Inflammatory macrophage (primary cell): ENCODE results near the gene ASPA.

Experiments used
- DNase-seq, 2 donors: peaks; one replicate each; pipeline ENCODE4 v3.0.0-alpha.2; 2020 to 2022

ASPA gene

GRCh38 chr17:3535253-3535995 is 59.6 kb downstream of the ASPA start:
- DNase-seq, result peak; percentile 2 to 11

GRCh38 chr17:3536716-3537115 is 60.9 kb downstream of the ASPA start:
- no peak for DNase-seq

GRCh38 chr17:3539881-3540540 is 64.2 kb downstream of the ASPA start:
- no peak for DNase-seq

- DNase-seq, result no peak
These were observed 66.8 kb downstream of the ASPA start for GRCh38 chr17:3542410-3543088.

- DNase-seq, result no peak
These were observed 67.7 kb downstream of the ASPA start for GRCh38 chr17:3543453-3543852.

GRCh38 chr17:3544365-3544764 is 68.6 kb downstream of the ASPA start:
- no peak for DNase-seq

- DNase-seq, result no peak
These were observed 69.4 kb downstream of the ASPA start for GRCh38 chr17:3545151-3545550.

- DNase-seq, result no peak
These were observed 70.7 kb downstream of the ASPA start for GRCh38 chr17:3546521-3546920.

- DNase-seq, result no peak
These were observed 71.2 kb downstream of the ASPA start for GRCh38 chr17:3546997-3547396.

- no peak for DNase-seq
These were observed 71.8 kb downstream of the ASPA start for GRCh38 chr17:3547628-3548027.

GRCh38 chr17:3549610-3550162 is 73.9 kb downstream of the ASPA start:
- no peak for DNase-seq

GRCh38 chr17:3551189-3551588 is 75.4 kb downstream of the ASPA start:
- no peak for DNase-seq

GRCh38 chr17:3552916-3553315 is 77.1 kb downstream of the ASPA start:
- no peak for DNase-seq
